Astrocyte (in vitro differentiated cells and primary cell): ENCODE data around the gene ADORA1.

Experiments
- EZH2 ChIP-seq: IDR thresholded peaks from 2 replicates; pipeline ENCODE4 v1.6.1; 2012; ENCODE audit warnings: mild to moderate bottlenecking, low read length, inconsistent platforms; ENCODE audit not compliant: insufficient read depth
- TF ChIP-seq, protein P1 (sequence below): IDR thresholded peaks from 2 replicates; pipeline ENCODE4 v1.5.1; 2011; ENCODE audit warnings: low read depth, mild to moderate bottlenecking, inconsistent platforms, low read length, moderate library complexity; ENCODE audit not compliant: insufficient read depth

DNA sequence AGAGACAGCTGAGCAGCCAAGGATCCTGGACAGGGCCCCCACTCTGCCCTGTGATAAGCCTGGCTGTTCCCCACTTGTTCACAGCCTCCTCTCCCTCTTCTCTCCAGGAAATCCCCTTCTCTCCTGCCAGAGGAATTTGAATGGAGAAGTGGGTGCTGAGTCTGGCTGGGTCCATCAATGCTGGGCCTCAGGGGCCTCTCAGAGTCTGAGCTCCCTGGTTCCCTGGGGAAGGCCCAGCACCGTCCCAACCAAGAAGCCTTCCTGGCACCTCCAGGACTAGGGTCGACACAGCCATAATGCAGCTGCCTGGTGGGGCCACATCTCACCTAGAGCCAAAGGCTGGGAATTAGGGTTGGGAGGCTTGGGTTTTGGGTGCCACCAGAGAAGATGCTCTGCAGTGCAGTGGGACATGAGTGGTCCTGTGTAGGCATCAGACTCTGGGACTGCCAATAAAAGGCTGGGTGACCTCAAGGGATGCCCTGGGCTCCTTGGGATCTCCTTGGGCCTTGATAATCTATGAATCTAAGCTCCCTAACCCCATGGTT lies 45.6 kb downstream of the ADORA1 start:
- TF ChIP-seq, protein P1, sequence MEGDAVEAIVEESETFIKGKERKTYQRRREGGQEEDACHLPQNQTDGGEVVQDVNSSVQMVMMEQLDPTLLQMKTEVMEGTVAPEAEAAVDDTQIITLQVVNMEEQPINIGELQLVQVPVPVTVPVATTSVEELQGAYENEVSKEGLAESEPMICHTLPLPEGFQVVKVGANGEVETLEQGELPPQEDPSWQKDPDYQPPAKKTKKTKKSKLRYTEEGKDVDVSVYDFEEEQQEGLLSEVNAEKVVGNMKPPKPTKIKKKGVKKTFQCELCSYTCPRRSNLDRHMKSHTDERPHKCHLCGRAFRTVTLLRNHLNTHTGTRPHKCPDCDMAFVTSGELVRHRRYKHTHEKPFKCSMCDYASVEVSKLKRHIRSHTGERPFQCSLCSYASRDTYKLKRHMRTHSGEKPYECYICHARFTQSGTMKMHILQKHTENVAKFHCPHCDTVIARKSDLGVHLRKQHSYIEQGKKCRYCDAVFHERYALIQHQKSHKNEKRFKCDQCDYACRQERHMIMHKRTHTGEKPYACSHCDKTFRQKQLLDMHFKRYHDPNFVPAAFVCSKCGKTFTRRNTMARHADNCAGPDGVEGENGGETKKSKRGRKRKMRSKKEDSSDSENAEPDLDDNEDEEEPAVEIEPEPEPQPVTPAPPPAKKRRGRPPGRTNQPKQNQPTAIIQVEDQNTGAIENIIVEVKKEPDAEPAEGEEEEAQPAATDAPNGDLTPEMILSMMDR = no peak
- no peak for TF ChIP-seq EZH2
